NB4 (cell line): Measurements from ENCODE around the gene COPE.

Experiments used
- CTCF ChIP-seq: IDR thresholded peaks from one replicate; pipeline ENCODE4 v1.5.1; 2012; ENCODE audit warnings: low read depth, low read length
- MYC ChIP-seq: IDR thresholded peaks from 2 replicates; pipeline ENCODE4 v1.6.1; 2011; ENCODE audit warnings: low read depth, low read length

GRCh38 chr19:18875726-18876125 lies 43.5 kb downstream of the COPE start:
- TF ChIP-seq CTCF (no peak), MYC (no peak)
